Nephron progenitor cell (in vitro differentiated cells): Measurements from ENCODE around the gene TOP3B.
A peak's percentile ranks its signal among the peaks of the same experiment; 100 is the strongest.

ENCODE experiments used
- DNase-seq: peaks from one replicate; pipeline ENCODE4 v3.0.0; 2021
- H3K27ac Mint-ChIP-seq: 2 replicates; pipeline ENCODE4 v1.8.0; 2021; ENCODE audit warnings: mild to moderate bottlenecking, moderate library complexity, mixed read lengths
- H3K27me3 Mint-ChIP-seq: 2 replicates; pipeline ENCODE4 v1.8.0; 2021; ENCODE audit warnings: mild to moderate bottlenecking, low read depth, mixed read lengths; ENCODE audit not compliant: poor library complexity
- H3K36me3 Mint-ChIP-seq: 2 replicates; pipeline ENCODE4 v1.8.0; 2021; ENCODE audit warnings: low read depth, mixed read lengths
- H3K4me1 Mint-ChIP-seq: 2 replicates; pipeline ENCODE4 v1.8.0; 2021; ENCODE audit warnings: mixed read lengths
- H3K4me3 Mint-ChIP-seq: 2 replicates; pipeline ENCODE4 v1.8.0; 2021; ENCODE audit warnings: mild to moderate bottlenecking, moderate library complexity, mixed read lengths
- H3K9me3 Mint-ChIP-seq: 2 replicates; pipeline ENCODE4 v1.8.0; 2021; ENCODE audit warnings: mild to moderate bottlenecking, moderate library complexity, mixed read lengths
- TF ChIP-seq, protein P1 (sequence below): fragments of 200-600 bp; sonication (generic); IDR thresholded peaks from 2 replicates; pipeline ENCODE4 v1.5.0; 2021; ENCODE audit warnings: antibody characterized with exemption

TOP3B gene

DNA sequence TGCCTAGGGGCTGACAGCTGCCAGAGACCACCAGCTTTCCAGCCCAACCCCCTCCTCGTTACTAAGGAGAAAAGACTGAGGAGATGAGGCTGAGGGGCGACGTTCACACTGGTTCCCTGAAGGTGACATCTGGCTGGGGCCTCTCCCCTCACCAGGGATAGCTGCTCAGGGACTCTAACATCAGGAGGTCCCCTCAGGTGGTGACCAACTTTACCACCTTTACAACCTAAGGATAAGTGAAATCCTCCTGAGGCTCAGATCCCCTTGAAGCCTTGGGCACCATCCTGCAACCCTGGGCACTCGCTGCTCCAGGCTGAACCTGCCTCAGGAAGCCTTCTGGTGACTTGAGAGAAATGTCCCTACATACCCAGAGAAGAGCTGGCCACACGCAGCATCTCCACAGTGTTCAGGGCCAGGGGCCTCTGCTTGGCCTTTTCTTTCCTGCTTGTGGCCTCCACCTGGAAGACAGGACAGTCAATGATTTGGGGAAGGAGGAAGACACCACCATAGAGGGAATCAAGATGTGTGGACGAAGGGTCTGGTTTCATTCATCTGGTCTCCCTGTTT is 17.6 kb downstream of the TOP3B start:
- Mint-ChIP-seq H3K27ac (no peak overlapping the region), H3K4me1 (no peaks in the 10 kb centered on the region), H3K36me3 (peaks cover 44% of the 10 kb centered on the region), H3K27me3 (no peaks in the 10 kb centered on the region), H3K9me3 (no peaks in the 10 kb centered on the region), H3K4me3 (no peak overlapping the region)
- TF ChIP-seq, protein P1, sequence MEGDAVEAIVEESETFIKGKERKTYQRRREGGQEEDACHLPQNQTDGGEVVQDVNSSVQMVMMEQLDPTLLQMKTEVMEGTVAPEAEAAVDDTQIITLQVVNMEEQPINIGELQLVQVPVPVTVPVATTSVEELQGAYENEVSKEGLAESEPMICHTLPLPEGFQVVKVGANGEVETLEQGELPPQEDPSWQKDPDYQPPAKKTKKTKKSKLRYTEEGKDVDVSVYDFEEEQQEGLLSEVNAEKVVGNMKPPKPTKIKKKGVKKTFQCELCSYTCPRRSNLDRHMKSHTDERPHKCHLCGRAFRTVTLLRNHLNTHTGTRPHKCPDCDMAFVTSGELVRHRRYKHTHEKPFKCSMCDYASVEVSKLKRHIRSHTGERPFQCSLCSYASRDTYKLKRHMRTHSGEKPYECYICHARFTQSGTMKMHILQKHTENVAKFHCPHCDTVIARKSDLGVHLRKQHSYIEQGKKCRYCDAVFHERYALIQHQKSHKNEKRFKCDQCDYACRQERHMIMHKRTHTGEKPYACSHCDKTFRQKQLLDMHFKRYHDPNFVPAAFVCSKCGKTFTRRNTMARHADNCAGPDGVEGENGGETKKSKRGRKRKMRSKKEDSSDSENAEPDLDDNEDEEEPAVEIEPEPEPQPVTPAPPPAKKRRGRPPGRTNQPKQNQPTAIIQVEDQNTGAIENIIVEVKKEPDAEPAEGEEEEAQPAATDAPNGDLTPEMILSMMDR, result no peak
- DNase-seq, result no peak

DNA sequence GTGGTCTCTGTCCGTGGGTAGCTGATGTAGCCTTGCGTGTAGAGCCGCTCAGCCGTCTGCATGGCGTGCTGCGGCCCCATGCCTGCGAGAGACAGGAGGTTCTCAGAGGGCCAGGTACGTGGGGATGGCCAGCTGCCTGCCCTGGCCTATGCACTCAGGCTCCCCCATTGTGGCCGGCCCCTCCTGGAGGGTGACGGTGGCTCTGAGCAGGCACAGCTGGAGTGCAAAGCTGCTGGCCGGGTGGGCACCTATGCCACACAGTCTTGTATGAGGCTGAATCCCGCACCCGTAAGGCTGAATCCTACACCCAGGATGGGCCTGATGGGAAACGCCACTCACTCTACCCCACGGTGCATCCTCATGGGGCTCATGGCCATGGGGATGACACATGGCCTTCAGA is 18.4 kb downstream of the TOP3B start:
- no peak overlapping the region for H3K4me3 Mint-ChIP-seq
- no peak overlapping the region for H3K27ac Mint-ChIP-seq
- DNase-seq, result no peak
- H3K36me3 Mint-ChIP-seq, result peaks cover 44% of the 10 kb centered on the region
- no peaks in the 10 kb centered on the region for H3K27me3 Mint-ChIP-seq
- TF ChIP-seq, protein P1, result no peak
- no peaks in the 10 kb centered on the region for H3K9me3 Mint-ChIP-seq
- no peaks in the 10 kb centered on the region for H3K4me1 Mint-ChIP-seq

DNA sequence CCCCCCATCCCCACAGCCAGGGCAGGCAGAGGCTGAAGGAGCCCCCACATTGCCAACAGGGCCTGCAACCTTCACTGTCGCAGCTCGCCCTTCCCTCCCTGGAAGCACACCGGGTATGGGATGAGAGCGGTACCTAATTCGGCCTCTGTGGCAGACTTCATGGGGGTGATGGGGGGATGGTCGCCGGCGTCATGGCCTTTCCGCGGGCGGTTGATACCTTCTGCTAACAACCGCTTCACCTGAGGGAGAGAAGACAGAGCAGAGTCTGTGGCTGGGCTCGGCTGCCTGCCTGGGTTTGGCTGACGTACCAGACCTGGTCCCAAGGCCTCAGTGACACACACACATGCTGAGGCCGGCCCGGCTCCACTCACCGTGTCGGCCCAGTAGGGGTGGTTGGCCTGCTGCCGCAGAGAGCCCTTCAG is 18.8 kb downstream of the TOP3B start:
- Mint-ChIP-seq H3K9me3 (no peaks in the 10 kb centered on the region), H3K4me3 (no peak overlapping the region), H3K27ac (no peak overlapping the region)

DNA sequence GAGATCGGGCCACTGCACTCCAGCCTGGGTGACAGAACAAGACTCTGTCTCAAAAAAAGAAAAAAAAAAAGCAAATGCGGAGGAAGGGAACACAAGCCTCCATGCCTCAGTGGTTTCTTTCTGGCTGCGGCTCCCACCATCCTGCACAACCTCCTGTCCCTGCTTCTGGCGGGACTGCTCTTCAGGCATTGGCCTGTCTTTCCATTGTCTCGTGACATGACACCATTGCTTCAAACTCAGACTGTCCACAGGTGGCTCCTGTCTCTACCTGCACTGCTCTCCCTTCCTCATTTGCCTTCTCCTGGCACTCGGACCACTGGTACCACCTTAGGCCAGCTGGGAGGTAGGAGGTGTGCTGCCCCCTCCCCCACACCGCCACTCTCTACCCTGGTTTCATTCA is 19.3 kb downstream of the TOP3B start:
- Mint-ChIP-seq H3K4me3 (no peak overlapping the region), H3K27me3 (no peaks in the 10 kb centered on the region), H3K4me1 (no peaks in the 10 kb centered on the region), H3K36me3 (peaks cover 37% of the 10 kb centered on the region), H3K9me3 (no peaks in the 10 kb centered on the region), H3K27ac (peak overlapping the region; percentile 69)
- no peak for DNase-seq
- TF ChIP-seq, protein P1, result no peak

More for the DNA sequence above, 18.8 kb downstream of the TOP3B start:
- DNase-seq, result no peak
- TF ChIP-seq, protein P1, result no peak
- Mint-ChIP-seq H3K27me3 (no peaks in the 10 kb centered on the region), H3K4me1 (no peaks in the 10 kb centered on the region), H3K36me3 (peaks cover 42% of the 10 kb centered on the region)

DNA sequence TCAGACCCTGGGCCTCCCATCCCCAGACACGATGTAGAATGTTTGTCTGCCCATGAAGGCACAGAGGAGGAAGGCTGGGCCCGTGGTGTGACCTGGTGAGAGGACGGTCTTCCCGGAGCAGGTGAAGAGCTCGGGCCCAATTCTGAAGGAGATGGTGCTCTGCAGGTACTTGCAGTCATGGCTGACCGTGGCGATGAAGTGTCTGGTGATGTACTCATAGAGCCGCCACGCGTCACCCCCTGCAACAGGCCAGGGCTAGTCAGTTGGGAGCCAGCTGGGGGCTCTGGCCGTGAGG is 20.0 kb downstream of the TOP3B start:
- peaks cover 37% of the 10 kb centered on the region for H3K36me3 Mint-ChIP-seq
- H3K4me1 Mint-ChIP-seq, result no peaks in the 10 kb centered on the region
- no peaks in the 10 kb centered on the region for H3K27me3 Mint-ChIP-seq
- H3K4me3 Mint-ChIP-seq, result no peak overlapping the region
- no peaks in the 10 kb centered on the region for H3K9me3 Mint-ChIP-seq
- no peak for DNase-seq
- H3K27ac Mint-ChIP-seq, result peak overlapping the region; percentile 84
- TF ChIP-seq, protein P1, result no peak

DNA sequence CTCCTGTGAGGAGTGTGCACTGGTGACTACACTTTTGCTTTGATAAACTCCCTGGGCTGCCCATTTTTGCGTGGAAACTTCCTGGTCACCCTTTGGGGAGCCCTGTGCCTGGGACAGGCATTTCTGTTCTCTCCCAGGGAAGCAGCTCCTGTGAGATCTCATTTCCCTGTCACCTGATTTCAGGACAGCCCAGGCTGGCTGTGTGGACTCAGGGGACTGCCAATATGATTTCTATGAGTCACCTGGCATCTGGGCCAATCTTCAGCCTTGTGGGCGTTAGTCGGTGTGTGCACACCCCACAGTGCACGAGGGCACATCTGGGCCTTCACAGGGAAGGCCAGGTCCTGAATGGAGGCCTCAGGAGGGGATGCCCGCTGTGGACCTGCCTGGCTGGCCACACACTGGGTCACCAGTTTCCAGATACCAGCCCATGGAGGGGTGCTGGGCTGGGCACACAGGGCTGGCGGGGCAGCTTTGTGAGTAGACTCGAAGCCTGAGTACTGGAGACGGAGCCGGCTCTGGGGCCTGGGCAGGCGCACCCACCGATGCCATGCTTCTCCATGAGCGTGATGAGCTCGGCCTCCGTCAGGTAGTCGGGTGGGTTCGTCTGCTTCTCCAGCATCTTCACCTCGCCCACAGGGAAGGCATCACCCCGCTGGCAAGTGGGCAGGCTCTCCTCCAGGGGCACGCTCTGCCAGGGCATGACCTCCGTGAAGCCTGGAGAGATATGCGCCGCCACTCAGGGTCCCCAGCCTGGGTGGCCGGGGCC is 20.5 kb downstream of the TOP3B start:
- no peaks in the 10 kb centered on the region for H3K9me3 Mint-ChIP-seq
- TF ChIP-seq, protein P1, result no peak
- H3K4me3 Mint-ChIP-seq, result no peak overlapping the region
- H3K27ac Mint-ChIP-seq, result peak overlapping the region; percentile 84
- H3K27me3 Mint-ChIP-seq, result no peaks in the 10 kb centered on the region
- H3K36me3 Mint-ChIP-seq, result peaks cover 32% of the 10 kb centered on the region
- no peak for DNase-seq
- no peaks in the 10 kb centered on the region for H3K4me1 Mint-ChIP-seq
